GM18508 (cell line): ENCODE data around the gene CDK4.

Experiments used
- ATAC-seq: cut with Tn5 transposase; IDR thresholded peaks from one replicate; pipeline ENCODE4 v1.9.1; 2021; ENCODE audit warnings: moderate number of reproducible peaks; ENCODE audit not compliant: insufficient read depth, unreplicated experiment

The CDK4 gene

DNA sequence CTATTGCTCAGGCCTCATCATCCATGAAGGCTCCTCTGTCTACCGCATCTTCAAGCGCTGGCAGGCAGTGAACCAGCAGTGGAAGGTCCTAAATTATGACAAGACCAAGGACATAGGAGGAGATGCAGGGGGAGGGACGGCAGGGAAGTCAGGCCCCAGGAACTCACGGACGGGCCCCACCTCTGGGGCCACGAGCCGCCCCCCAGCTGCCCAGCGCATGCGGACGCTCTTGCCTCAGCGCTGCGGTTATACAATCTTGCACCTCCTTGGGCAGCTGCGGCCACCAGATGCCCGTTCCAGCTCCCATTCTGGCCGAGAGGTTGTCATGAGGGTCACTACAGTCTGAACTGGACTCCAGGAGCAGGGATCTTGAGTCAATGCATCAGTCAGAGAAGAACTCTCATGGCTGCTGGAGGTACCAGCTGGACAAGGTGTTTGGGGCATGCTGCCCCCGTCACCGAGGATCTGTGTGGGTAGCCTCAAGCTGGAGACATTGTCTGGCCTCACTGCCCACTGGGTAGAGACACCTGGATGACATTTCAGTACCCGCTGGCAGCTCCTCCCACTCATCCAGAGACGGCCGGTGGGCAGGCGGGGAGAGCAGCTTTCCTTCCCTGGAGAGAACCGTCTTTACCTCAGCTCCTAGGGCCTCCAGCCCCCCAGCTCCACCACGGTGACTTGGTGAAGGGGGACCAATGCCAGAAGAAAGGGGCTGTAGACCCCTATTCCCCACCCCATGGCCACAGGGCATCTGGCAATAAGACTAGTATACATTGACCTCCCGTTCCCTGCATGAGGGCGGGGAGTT, 6.6 kb upstream of the CDK4 start:
- ATAC-seq: no peak

DNA sequence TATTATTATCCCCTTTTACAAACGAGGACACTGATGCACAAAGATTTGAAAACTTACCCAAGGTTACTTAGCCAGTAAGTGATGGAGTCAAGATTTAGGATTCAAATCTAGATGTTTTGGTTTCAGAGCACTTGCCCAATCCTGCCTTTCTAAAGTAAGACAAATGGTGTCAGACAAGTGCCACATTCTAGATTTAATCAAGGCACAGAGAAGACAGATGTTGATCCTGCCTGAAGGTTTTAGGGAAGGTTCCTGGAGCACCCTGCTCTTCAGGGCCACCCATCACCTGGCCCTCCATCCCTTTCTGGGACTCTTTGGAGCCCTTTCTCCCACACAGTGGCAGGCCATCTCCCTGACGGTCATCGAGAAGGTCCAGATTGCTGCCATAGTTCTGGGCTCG, 5.7 kb upstream of the CDK4 start:
- ATAC-seq: no peak

DNA sequence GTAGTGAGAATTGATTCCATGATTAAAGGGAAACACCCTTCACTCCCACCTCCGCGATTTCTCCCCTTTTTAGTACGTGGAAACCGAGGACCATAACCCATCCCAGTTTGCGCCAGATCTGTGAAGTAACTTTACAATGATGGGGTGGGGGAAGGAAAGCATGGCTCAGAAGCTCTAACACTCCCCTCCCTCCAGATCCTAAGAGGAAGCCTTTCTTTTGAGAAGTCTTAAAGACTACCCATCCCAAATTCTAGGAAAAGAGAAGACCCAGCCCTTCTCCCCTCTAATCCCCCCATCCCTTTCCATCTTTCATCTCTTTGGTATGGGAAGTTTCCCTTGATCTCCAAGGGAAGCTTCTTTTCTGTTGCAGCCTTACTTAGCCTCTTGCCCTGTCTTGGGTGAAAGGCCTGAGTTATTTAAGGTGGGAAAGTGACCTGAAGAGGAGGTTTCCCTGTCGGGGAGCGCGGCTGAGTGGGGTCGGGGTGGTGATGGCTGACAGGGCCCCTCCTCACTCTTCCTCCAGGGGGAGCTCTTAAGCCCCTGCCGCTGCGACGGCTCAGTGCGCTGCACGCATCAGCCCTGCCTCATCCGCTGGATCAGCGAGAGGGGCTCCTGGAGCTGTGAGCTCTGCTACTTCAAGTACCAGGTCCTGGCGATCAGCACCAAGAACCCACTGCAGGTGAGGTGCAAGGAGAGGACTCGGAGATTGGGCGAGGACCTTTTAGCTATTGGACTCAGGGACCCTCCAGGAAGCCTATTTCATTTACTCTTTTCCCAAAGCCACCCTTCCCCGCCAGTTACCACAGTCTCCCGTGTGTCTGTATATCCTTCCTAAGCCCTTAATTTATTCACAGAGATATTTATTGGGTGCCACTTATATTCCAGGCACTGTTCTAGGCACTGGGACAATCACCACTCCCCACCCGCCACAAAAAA, 4.6 kb upstream of the CDK4 start:
- ATAC-seq: no peak

DNA sequence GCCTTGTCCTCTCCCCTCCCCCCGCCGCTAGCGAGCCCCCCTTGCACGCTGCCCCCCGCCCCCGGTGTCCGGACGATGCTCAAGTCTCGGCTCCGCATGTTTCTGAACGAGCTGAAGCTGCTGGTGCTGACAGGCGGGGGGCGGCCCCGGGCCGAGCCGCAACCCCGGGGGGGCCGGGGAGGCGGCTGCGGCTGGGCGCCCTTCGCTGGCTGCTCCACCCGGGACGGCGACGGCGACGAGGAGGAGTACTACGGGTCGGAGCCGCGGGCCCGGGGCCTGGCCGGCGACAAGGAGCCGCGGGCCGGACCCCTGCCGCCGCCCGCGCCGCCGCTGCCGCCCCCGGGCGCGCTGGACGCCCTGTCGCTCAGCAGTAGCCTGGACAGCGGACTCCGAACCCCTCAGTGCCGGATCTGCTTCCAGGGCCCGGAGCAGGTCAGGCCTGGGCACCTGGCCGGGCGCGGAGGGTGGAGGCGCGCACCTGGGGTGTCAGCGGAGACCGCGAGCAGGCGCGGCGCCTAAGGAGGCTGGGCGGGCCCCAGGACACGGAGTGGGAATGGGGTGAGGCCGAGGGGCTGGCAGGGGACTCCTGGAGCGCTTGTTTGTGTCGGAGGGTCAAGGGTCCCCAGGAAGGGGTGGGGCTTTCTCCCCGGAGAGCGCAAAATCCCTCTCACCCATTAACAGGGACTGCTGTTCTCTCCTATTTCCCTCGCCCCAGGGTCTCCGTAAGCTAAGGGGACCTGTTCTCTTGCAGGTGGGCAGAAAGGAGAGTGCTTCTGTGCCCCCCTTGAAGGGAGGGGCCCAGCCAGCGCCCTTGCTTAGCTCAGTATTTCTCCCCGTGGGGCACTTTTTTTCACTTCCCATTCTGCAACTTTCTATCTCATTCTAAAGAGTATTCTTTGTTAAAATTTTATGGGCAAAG, 3.6 kb upstream of the CDK4 start:
- no peak for ATAC-seq

DNA sequence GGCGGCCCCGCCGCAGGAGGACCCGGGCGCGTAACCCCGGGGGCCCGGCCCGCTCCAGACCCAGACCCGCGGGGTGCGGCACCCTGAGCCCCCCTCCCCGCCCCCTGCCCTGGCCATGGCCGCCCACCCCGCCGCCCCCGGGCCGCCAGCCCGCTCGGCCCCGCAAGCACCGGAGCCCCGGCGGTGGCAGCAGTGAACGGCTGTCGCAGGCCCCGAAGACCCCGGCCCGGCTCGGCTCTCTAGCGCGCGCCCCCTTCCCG, 3.0 kb upstream of the CDK4 start:
- ATAC-seq: no peak

DNA sequence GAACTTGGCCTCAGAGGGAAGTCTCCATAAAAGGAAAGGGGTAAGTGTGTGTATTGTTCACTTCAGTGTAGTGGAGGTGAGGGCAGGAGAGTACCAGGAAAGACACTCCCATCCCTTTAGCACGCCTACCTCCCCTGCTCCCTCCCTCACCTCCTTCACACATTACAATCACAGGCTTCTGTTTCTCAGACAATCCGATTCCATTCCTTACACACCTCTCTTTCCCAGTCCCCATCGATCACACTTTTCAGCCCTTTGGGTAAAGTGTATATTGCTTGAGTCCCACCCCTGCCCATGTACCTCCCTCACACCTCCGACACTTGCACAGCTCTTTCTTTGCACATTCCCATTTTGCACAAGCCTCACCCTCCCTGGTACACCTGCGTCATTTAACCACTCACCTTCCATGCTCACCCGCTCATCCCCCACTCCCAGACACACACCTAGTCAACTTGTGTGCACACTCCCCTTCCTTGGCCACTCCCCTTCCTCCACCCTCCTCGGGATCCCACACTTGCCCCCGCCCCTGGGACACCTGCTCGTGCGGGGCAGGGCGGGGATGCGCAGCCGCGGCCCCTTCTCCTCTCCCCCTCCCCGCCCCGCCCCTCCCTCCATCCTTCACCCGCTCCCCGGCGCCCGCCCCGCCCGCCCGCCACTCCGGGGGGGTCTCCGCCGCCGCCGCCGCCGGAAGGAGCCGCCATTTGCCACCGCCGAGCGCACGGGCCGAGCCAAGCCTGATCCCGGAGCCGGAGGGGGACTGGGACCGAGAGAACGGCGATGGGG, 2.5 kb upstream of the CDK4 start, which contains the start of gene MARCHF9:
TSS of gene MARCHF9 (plus strand) at position 693 of the 783 bp plus-strand sequence. CDS start 426 bp downstream, outside the sequence.
- ATAC-seq: no peak

DNA sequence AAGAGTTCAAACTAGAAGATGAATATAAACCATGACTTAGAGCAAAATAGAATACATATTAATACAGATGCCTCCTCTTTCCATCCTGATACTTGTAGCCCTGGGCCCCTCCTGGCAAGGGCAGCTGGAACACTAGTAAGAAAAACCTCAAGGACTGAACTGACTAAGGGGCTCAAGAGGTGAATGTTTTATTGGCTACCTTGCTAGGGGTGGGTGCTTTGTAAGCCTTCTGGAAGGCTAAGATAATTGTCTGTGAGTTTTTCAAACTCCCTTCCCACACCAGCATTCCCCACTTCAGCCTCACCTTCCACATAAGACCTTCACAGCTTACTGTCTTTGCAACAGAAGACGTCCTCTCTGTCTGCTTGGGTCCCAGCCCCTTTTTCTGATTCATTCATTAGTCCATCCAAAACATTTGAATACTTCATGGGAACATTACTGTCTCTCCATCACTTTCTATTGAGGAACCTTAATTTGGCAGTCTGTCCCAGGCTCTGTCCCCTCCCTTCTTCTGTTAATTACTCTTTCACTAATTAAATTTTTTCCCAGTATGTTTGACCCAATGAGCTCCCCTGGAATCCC, 1.7 kb upstream of the CDK4 start:
- no peak for ATAC-seq

DNA sequence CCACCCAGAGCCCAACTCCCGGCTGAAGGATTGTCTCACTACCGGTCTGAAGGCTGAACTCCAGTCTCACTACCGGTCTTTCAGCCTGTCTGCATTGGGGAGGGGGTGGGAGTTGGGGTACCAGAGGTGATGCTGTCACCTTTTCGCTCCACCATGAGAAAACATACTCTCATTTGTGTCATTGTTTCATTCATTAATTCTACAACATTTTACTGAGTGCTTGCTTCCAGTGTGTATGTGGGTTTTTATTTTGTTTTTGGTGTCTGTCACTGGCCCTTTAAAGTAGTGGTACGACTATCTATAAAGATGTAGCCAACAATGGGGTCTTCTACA, 524 bp upstream of the CDK4 start:
- no peak for ATAC-seq

DNA sequence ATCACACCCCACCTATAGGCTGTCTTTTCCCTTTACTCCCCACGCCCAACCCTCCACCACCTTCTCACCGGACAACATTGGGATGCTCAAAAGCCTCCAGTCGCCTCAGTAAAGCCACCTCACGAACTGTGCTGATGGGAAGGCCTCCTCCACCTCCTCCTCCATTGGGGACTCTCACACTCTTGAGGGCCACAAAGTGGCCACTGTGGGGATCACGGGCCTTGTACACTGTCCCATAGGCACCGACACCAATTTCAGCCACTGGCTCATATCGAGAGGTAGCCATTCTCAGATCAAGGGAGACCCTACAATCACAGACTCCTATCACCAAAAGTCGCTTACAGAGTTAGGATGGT, 700 bp downstream of the CDK4 start:
- no peak for ATAC-seq

DNA sequence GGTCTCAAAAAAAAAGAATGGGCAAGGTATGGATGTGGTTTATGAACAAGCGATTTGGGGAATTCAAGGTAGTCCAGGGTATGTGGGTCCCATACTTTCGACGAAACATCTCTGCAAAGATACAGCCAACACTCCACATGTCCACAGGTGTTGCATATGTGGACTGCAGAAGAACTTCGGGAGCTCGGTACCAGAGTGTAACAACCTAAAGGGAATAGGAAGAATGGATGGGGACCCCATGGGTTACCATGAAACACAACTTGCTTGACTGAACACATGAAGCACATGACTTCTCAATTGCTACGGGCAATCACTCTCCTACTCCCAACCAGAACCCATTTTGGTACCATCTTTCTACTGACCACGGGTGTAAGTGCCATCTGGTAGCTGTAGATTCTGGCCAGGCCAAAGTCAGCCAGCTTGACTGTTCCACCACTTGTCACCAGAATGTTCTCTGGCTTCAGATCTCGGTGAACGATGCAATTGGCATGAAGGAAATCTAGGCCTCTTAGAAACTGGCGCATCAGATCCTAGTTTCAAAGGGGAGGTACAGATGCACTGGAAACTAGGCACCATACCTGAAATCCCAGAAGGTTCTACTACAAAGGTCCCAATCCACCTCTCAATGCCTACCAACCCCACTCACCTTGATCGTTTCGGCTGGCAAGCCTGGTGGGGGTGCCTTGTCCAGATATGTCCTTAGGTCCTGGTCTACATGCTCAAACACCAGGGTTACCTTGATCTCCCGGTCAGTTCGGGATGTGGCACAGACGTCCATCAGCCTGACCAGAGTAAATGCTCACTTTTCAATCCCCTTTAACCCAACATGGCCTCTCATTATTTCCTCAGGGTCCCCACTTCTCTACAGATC, 1.3 kb downstream of the CDK4 start:
- ATAC-seq: no peak

DNA sequence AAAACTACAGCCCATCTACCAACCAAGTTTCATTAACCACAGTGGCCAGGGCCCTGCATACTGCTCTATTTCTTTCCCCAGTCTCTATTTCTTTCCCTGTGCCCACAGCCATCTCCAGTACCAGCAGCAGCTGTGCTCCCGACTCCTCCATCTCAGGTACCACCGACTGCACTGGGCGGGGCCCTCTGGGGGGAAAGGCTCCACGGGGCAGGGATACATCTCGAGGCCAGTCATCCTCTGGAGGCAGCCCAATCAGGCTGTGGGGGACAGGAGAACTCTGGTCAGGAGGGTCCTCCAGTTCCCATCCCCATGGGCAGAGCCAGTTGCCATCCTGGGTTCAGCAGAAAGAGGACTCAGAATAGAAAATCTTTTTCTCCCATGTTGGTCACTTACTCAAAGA, 3.0 kb downstream of the CDK4 start:
- no peak for ATAC-seq

DNA sequence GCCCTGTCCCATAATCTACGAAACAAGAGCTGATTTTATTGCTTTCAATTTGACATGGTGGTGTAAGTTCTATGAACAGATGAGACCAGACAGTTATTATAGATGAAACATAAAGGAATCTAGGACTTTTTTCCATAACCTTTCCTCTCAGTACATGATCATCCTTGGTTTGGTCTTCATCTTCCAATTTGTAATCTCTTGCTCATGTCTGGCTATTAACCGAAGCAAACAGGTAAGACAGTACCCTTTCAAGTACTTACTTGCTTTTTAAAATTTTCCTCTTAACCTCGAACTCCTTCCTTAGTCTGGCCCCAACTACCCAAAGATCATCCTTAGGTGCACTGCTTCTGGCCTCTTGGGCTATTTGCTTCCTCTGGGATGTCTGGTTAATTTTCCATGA, 6.1 kb downstream of the CDK4 start:
- ATAC-seq: no peak

DNA sequence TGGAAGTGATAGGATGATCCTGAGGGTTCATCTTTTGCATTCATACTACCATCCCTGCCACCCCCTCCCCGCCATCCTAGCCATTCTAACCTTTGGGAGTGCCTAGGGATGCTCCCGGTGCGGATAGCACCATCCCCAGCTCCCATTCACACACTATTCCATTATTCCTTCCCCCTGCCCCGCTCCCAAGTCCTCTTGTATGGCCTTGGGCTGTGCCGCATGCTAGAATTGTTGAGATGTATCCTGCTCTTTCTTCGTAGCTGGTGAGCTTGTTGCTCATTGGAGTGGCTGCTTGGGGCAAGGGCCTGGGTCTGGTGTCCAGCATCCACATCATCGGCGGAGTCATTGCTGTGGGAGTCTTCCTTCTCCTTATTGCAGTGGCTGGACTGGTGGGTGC, 6.6 kb downstream of the CDK4 start:
- ATAC-seq: no peak

DNA sequence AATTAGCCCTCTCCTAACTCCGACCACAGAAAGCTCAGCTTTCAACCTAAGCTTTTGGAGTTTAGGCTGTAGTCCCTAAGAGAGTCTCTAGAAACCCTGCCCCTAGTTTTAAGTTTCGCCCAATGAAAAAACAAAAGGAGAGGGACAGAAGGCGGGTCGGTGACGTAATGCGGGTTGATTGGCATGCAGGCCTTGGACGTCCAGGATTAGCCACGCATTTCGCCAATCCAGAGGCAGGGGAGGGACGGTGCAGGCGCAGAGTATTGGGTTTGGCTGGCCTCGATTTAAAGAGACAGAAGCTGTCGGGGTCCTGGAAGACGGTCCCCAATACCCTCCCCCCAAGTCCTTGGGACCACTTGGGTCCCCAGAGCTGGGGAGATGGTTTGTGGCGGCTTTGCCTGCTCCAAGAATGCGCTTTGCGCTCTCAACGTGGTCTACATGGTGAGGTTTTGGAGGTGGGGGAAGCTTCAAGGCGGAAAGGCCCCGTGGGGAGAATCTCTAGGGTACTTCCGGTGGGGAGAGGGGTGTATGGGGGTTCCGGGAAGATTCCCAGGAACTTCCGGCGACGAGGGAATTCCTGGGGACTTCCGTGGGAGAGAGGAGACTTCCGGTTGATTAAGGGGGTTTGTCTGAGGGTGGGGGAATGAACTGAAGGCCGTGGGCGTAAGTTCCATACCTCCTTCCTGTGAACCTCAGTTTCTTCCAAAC, 7.2 kb downstream of the CDK4 start, which contains the start of gene TSPAN31:
TSS of gene TSPAN31 (plus strand) at position 263 of the 708 bp plus-strand sequence. CDS start at position 379, 116 bp downstream.
- peak; percentile 56 for ATAC-seq

DNA sequence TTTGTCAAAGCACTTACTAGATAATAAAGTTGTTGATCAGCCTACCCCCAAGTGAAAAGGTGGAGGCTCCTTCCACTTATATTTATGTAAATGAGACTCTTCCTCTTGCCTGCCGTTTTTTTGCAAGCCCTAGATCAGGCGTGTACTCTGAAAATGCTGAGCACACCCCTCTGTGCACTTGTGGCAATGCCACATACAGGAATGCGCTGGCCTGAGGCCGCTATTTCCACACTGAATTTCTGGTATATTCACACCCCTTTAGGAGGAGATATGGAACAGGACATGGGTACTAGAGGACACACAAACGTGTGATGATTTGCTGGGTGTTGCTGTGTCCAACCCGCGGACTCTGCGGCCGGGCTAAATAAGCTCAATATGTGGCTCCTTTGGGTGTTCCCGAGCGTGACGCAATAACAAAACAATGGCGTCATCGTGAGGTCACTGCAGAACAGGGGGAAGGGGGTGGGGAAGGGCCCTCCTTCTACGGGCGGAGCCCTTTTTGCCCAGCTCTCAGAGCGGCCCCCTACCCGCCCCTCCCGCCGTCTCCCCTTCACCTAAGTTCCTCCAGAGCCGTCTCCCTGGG, 7.8 kb downstream of the CDK4 start:
- ATAC-seq: peak; percentile 8

DNA sequence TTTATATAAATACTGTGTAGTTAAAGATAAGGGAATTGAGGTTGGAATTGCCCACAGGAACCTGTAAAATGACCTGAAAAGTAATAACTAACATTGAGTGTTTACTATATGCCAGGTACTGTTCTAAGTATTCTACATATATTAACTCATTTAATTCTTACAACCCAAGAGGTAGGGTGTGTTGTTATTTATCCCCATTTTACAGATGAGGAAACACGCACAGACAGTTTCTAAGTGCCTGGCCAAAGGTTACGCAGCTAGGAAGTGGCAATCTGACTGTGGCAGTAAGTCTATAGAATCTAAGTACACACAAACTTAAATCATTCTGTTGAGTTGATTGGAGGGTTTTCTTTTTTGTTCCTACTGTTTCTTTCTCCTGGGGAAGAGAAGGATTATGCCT, 8.3 kb downstream of the CDK4 start:
- no peak for ATAC-seq

DNA sequence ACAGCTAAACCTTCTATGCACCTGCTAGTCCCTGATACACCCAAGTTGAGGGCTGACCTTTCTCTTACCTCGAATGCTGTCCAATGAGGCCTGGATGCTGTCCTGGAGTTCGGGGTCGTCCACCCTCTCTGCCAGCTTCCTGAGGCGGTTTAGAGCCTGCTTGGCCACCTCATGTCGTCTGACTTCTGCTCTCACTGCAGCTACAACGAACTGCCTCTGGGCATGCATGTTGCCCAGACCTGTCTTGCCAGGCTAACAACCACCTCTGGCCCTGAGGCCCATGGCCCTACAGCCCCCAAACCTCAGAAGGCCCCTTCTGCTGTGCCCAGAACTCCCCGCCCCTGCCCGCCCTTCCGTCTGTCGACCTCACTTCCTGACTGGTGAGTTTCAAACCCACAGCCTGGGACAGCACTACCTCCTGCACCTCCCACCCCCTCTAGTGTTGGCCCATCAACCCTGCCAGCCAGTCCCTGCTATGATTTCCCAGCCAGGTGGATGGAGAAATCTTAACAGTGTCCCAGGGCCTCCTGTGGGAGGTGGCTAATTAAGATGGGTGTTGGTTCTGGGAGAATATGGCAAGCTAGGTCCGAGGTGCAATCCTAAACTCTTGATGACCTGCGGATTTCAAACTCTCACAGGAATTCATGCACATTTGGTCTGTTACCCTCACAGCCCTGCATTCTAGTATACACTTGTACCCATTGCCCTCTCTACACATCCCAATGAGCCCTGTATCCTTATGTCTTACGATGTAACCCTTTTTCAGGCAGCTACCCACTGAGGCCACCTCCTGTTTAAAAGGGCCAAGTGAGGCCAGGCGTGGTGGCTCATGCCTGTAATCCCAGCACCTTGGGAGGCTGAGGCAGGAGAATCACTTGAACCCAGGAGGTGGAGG, 10.0 kb downstream of the CDK4 start:
- peak; percentile 31 for ATAC-seq
